ENCODE data around the gene D2HGDH. TPM values are rescaled to one million over a fixed set of nuclear protein-coding genes. Genes with fewer than 3 reads are reported as not detected.
"Not testable (repeated sequence)": the region's sequence is repeated elsewhere in the genome, so short reads cannot be mapped to it uniquely, and the experiment has no call there.

D2HGDH gene
- total RNA-seq, 4 donors from 2014 or later = 16.9 to 33.4 (median 23.6) TPM

GRCh38 chr2:241777170-241777685 is 42.8 kb downstream of the D2HGDH start:
- TF ChIP-seq CTCF (IDR thresholded peaks at IDR 0.05) (no peak), POLR2A (IDR thresholded peaks at IDR 0.05) (no peak)
- H3K4me3 ChIP-seq = no peak overlapping the region
- no peak overlapping the region for H3K27ac ChIP-seq
- peaks cover 0 to 48% (median 0%) of the 10 kb centered on the region in 4 donors for H3K27me3 ChIP-seq
- WGBS, 2 donors = 50 to 100% methylated on average over 1 to 2 of the region's 22 CpGs
- no peaks in the 10 kb centered on the region for H3K36me3 ChIP-seq
- intact Hi-C loops (cut with DNase I) = no loop called here
- no peaks in the 10 kb centered on the region for H3K9me3 ChIP-seq
- DNase-seq = no peak
- peaks cover 23 to 53% (median 30%) of the 10 kb centered on the region in 3 donors for H3K4me1 ChIP-seq

- no peaks in the 10 kb centered on the region for H3K9me3 ChIP-seq
- no peak for DNase-seq
- 57 to 76% methylated on average over 3 to 10 of the region's 21 CpGs for WGBS, 2 donors
Measured at GRCh38 chr2:241777686-241778627, 43.5 kb downstream of the D2HGDH start.

GRCh38 chr2:241780939-241781569 is 46.6 kb downstream of the D2HGDH start:
- H3K36me3 ChIP-seq = no peaks in the 10 kb centered on the region
- intact Hi-C loops (cut with DNase I) = no loop called here

More at GRCh38 chr2:241777686-241778627, 43.5 kb downstream of the D2HGDH start:
- Histone ChIP-seq H3K27me3 (peaks cover 0 to 44% (median 0%) of the 10 kb centered on the region in 4 donors), H3K4me1 (peaks cover 23 to 46% (median 30%) of the 10 kb centered on the region in 3 donors), H3K4me3 (no peak overlapping the region), H3K27ac (no peak overlapping the region), H3K36me3 (no peaks in the 10 kb centered on the region)
- no peak for TF ChIP-seq CTCF (IDR thresholded peaks at IDR 0.05)
- TF ChIP-seq POLR2A (IDR thresholded peaks at IDR 0.05) = no peak
- intact Hi-C loops (cut with DNase I) = no loop called here

GRCh38 chr2:241782053-241782452 is 47.6 kb downstream of the D2HGDH start:
- H3K27ac ChIP-seq; intact Hi-C loops (cut with DNase I); H3K36me3 ChIP-seq; H3K4me3 ChIP-seq; H3K27me3 ChIP-seq; H3K9me3 ChIP-seq; DNase-seq: not testable (repeated sequence)
- WGBS, 2 donors = 93 to 97% methylated on average over 3 of the region's 3 CpGs
- H3K4me1 ChIP-seq = peaks cover 10 to 13% (median 11%) of the 10 kb centered on the region in 3 donors

More at GRCh38 chr2:241780939-241781569, 46.6 kb downstream of the D2HGDH start:
- Histone ChIP-seq H3K4me1 (peaks cover 17 to 22% (median 18%) of the 10 kb centered on the region in 3 donors), H3K27me3 (peaks cover 0 to 13% (median 0%) of the 10 kb centered on the region in 4 donors), H3K4me3 (no peak overlapping the region), H3K9me3 (no peaks in the 10 kb centered on the region), H3K27ac (no peak overlapping the region)
- DNase-seq = no peak
- 84 to 87% methylated on average over 5 of the region's 5 CpGs for WGBS, 2 donors
- TF ChIP-seq CTCF (IDR thresholded peaks at IDR 0.05) = no peak
- TF ChIP-seq POLR2A (IDR thresholded peaks at IDR 0.05) = no peak

GRCh38 chr2:241788135-241788534 is 53.7 kb downstream of the D2HGDH start:
- 93 to 100% methylated on average over 4 of the region's 4 CpGs for WGBS, 2 donors
- TF ChIP-seq POLR2A (IDR thresholded peaks at IDR 0.05) (no peak), CTCF (IDR thresholded peaks at IDR 0.05) (no peak)
- Histone ChIP-seq H3K4me1 (no peaks in the 10 kb centered on the region), H3K9me3 (no peaks in the 10 kb centered on the region), H3K36me3 (no peaks in the 10 kb centered on the region), H3K4me3 (no peak overlapping the region), H3K27ac (no peak overlapping the region), H3K27me3 (no peaks in the 10 kb centered on the region)
- intact Hi-C loops (cut with DNase I) = no loop called here
- no peak for DNase-seq
